GM12874 (cell line): ENCODE data around the gene CA5B.

ENCODE experiments used
- TF ChIP-seq, protein P1 (sequence below): IDR thresholded peaks from 2 replicates; pipeline ENCODE4 v1.5.1; 2011; ENCODE audit warnings: low read depth, mild to moderate bottlenecking, control low read depth, low read length, moderate library complexity; ENCODE audit not compliant: insufficient read depth

The CA5B gene

GRCh38 chrX:15815779-15816437 lies 77.8 kb downstream of the CA5B start:
- TF ChIP-seq, protein P1, sequence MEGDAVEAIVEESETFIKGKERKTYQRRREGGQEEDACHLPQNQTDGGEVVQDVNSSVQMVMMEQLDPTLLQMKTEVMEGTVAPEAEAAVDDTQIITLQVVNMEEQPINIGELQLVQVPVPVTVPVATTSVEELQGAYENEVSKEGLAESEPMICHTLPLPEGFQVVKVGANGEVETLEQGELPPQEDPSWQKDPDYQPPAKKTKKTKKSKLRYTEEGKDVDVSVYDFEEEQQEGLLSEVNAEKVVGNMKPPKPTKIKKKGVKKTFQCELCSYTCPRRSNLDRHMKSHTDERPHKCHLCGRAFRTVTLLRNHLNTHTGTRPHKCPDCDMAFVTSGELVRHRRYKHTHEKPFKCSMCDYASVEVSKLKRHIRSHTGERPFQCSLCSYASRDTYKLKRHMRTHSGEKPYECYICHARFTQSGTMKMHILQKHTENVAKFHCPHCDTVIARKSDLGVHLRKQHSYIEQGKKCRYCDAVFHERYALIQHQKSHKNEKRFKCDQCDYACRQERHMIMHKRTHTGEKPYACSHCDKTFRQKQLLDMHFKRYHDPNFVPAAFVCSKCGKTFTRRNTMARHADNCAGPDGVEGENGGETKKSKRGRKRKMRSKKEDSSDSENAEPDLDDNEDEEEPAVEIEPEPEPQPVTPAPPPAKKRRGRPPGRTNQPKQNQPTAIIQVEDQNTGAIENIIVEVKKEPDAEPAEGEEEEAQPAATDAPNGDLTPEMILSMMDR = peak; percentile 50; the same call in 1 of the 2 replicates

GRCh38 chrX:15816438-15816809 lies 78.4 kb downstream of the CA5B start:
- TF ChIP-seq, protein P1 = no peak

DNA sequence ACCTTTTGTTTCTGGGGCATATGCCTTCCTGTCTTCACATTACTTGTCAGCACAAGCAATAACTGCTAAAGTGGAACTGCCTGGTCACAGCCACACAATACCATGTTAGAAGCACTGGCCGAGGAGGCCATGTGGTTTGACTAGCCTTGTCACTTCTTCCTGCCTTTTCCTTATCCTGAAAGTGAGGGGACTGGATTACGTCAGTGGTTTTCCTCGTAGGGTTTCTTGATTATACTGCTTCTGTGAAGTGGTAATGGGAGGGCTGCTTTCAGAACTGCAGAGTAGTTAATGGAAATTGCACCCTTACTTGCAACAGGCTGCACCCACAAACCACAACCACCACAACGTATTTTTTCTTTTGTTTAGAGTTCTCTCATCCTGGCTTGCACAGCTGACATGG lies 78.8 kb downstream of the CA5B start:
- TF ChIP-seq, protein P1 = no peak

DNA sequence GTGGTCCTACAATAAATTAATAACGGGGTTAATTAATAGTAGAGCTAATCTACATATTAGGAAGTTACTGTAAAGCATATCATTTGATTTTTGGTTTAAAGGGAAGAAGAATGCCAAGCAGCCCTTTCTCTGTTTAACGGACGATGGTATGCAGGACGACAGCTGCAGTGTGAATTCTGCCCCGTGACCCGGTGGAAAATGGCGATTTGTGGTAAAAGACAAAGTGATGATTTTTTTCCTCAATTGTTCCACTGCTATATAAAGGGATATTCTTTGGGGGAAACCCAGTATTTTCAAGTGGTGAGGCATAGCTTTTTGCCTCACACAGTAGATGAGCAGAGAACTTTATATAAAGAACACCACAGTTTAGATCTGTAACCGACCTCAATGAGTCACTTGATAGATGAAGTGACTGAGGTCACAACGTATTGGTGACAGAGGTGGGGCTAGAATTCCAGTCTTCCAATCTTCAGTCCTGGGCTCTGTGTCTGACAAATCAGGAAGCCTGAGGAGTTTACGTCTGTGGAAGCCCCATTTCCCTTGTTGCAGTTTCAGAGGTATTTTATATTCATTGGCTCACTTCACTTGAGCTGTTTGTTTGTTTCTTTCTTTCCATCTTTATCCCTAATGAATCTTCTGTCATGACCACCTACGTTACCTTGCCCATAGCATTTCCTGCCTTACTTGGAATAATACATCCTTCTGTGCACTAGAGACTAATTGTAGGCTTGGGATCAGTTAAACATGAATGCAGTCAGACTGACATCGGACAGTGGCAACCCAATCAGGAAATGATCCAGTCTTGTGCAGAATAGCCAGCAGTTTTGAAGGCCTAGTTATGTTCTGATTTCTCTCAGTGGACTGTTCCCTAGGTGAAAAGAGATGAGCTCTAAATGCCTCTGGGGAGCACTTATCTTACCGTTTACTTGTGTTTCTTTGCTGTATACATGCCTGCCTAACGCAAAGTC lies 82.3 kb downstream of the CA5B start:
- TF ChIP-seq, protein P1 = no peak

GRCh38 chrX:15822922-15823321 lies 84.9 kb downstream of the CA5B start:
- TF ChIP-seq, protein P1 = no peak

DNA sequence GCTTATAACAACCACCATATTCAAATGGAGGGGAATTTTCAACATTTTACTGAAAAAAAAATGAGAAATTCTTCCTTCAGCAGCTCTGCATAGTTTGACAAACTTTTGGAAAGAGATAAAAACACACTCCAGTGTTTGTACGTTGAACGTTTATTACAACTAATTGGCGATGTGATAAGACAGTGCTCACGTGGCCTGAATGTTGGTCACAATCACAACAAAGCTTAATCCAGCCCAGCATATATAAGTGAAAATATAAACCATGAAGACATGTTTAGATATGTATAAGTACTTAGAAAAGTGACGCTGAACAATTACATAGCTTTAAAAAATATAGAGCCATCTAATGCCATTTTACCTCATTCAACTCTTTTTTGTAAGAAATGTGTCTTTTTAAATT lies 87.9 kb downstream of the CA5B start:
- TF ChIP-seq, protein P1 = no peak

GRCh38 chrX:15829217-15829616 lies 91.1 kb downstream of the CA5B start:
- TF ChIP-seq, protein P1 = no peak
